HepG2 (cell line): ENCODE results near the gene FZD7. TPM values are rescaled to one million over a fixed set of nuclear protein-coding genes. Genes with fewer than 3 reads are reported as not detected.

ENCODE experiments used
- KMT2A ChIP-seq: sonication (generic); formaldehyde crosslinking; IDR thresholded peaks from 2 replicates; pipeline ENCODE4 v1.4.0; 2020; ENCODE audit warnings: missing genetic modification reagents
- RXRA ChIP-seq: sonication (generic); formaldehyde crosslinking; IDR thresholded peaks from 2 replicates; pipeline ENCODE4 v1.5.1; 2020; ENCODE audit warnings: missing genetic modification reagents
- TFDP2 ChIP-seq: sonication (generic); formaldehyde crosslinking; IDR thresholded peaks from 2 replicates; pipeline ENCODE4 v1.4.0; 2020; ENCODE audit warnings: missing genetic modification reagents
- ZFY ChIP-seq: sonication (generic); formaldehyde crosslinking; IDR thresholded peaks from 2 replicates; pipeline ENCODE4 v1.4.0; 2020; ENCODE audit warnings: missing genetic modification reagents
- ZNF143 ChIP-seq: sonication (generic); formaldehyde crosslinking; IDR thresholded peaks from 2 replicates; pipeline ENCODE4 v1.4.0; 2020; ENCODE audit warnings: missing genetic modification reagents
- ZNF235 ChIP-seq: sonication (generic); formaldehyde crosslinking; IDR thresholded peaks from 2 replicates; pipeline ENCODE4 v1.8.1; 2023; ENCODE audit warnings: mild to moderate bottlenecking, missing genetic modification reagents, borderline replicate concordance
- ZNF430 ChIP-seq: sonication (generic); formaldehyde crosslinking; IDR thresholded peaks from 2 replicates; pipeline ENCODE4 v1.9.0; 2021; ENCODE audit warnings: mild to moderate bottlenecking, missing genetic modification reagents
- ZNF761 ChIP-seq: sonication (generic); formaldehyde crosslinking; conservative IDR thresholded peaks from 2 replicates; pipeline ENCODE4 v1.4.0; 2020; ENCODE audit warnings: mild to moderate bottlenecking, missing genetic modification reagents
- ZSCAN31 ChIP-seq: sonication (generic); formaldehyde crosslinking; IDR thresholded peaks from 2 replicates; pipeline ENCODE4 v1.5.0; 2020; ENCODE audit warnings: low read depth, mild to moderate bottlenecking, missing genetic modification reagents
- polyA plus RNA-seq, 8 experiments: library from polyadenylated mRNA; depleted of rRNA in 3 of 8; stranded (reverse) in 7 of 8; unstranded in 1 of 8; fragments of >200 nt; fragmentation: Illumina TruSeq in 4 of 8; extraction: Trizol in 4 of 8; gene quantifications; 2 replicates each; pipeline versions ENCODE4 v1.2.1 to v1.2.3, GENCODE V29; 2011 to 2016; ENCODE audit warnings: low read depth in 4 of 8, missing spikeins in 1 of 8, mixed read lengths in 1 of 8; ENCODE audit not compliant: insufficient read depth in 1 of 8
- total RNA-seq, 5 experiments: library from RNA; depleted of rRNA; stranded (reverse); fragments of >200 nt; fragmentation: Illumina TruSeq; extraction: Trizol; gene quantifications; 2 replicates each; pipeline ENCODE4 v1.2.3, GENCODE V29; 2016; ENCODE audit warnings: low read depth in 1 of 5
- TF ChIP-seq, protein P1 (sequence below): sonication (generic); formaldehyde crosslinking; IDR thresholded peaks from 2 replicates; pipeline ENCODE4 v1.5.0; 2020; ENCODE audit warnings: mild to moderate bottlenecking, missing genetic modification reagents
- TF ChIP-seq, protein P2 (sequence below): IDR thresholded peaks from 2 replicates; pipeline ENCODE4 v1.6.1; 2016; ENCODE audit warnings: mild to moderate bottlenecking, missing biosample characterization, missing genetic modification reagents

The FZD7 gene
- total and polyA plus RNA-seq, 2 of the 13 experiments (the other 11 are each of a cell fraction or from before 2014, with no cell fraction given) = 0.13 to 0.38 TPM

GRCh38 chr2:202034249-202035088 is 814 bp downstream of the FZD7 start (continued):
- 0 out of 2 replicates have a peak, but pooled peaks have one; percentile 5 for TF ChIP-seq RXRA
- TF ChIP-seq ZSCAN31 (CRISPR knock-in tag) = 0 out of 2 replicates have a peak, but pooled peaks have one; percentile 7
- TF ChIP-seq ZNF430 = 0 out of 2 replicates have a peak, but pooled peaks have one; percentile 37
- 0 out of 2 replicates have a peak, but pooled peaks have one; percentile 26 for TF ChIP-seq ZNF235 (CRISPR knock-in tag)
- TF ChIP-seq, protein P1, sequence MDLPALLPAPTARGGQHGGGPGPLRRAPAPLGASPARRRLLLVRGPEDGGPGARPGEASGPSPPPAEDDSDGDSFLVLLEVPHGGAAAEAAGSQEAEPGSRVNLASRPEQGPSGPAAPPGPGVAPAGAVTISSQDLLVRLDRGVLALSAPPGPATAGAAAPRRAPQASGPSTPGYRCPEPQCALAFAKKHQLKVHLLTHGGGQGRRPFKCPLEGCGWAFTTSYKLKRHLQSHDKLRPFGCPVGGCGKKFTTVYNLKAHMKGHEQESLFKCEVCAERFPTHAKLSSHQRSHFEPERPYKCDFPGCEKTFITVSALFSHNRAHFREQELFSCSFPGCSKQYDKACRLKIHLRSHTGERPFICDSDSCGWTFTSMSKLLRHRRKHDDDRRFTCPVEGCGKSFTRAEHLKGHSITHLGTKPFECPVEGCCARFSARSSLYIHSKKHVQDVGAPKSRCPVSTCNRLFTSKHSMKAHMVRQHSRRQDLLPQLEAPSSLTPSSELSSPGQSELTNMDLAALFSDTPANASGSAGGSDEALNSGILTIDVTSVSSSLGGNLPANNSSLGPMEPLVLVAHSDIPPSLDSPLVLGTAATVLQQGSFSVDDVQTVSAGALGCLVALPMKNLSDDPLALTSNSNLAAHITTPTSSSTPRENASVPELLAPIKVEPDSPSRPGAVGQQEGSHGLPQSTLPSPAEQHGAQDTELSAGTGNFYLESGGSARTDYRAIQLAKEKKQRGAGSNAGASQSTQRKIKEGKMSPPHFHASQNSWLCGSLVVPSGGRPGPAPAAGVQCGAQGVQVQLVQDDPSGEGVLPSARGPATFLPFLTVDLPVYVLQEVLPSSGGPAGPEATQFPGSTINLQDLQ (CRISPR knock-in tag) = 0 out of 2 replicates have a peak, but pooled peaks have one; percentile 5
- 0 out of 2 replicates have a peak, but pooled peaks have one; percentile 17 for TF ChIP-seq KMT2A (CRISPR knock-in tag)
- 0 out of 2 replicates have a peak, but pooled peaks have one; percentile 15 for TF ChIP-seq ZNF143 (CRISPR knock-in tag)
- TF ChIP-seq, protein P2, sequence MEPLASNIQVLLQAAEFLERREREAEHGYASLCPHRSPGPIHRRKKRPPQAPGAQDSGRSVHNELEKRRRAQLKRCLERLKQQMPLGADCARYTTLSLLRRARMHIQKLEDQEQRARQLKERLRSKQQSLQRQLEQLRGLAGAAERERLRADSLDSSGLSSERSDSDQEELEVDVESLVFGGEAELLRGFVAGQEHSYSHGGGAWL = 0 out of 2 replicates have a peak, but pooled peaks have one; percentile 4
- no peak for TF ChIP-seq ZNF761 (CRISPR knock-in tag)
- 0 out of 2 replicates have a peak, but pooled peaks have one; percentile 0 for TF ChIP-seq TFDP2 (CRISPR knock-in tag)
- TF ChIP-seq ZFY (CRISPR knock-in tag) = 0 out of 2 replicates have a peak, but pooled peaks have one; percentile 6
